ENCODE data around the gene PAPPA2.

Gene PAPPA2

DNA sequence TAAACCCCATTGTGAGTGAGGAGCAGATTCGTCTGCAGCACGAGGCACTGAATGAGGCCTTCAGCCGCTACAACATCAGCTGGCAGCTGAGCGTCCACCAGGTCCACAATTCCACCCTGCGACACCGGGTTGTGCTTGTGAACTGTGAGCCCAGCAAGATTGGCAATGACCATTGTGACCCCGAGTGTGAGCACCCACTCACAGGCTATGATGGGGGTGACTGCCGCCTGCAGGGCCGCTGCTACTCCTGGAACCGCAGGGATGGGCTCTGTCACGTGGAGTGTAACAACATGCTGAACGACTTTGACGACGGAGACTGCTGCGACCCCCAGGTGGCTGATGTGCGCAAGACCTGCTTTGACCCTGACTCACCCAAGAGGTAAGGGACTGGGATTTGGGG, 132.2 kb downstream of the PAPPA2 start:
- TF ChIP-seq EP300 (IDR thresholded peaks at IDR 0.05; ENCODE audit: borderline replicate concordance): no peak
- TF ChIP-seq FOXM1 (IDR thresholded peaks at IDR 0.05; ENCODE audit: borderline replicate concordance, low read depth): no peak
- TF ChIP-seq, protein P1, sequence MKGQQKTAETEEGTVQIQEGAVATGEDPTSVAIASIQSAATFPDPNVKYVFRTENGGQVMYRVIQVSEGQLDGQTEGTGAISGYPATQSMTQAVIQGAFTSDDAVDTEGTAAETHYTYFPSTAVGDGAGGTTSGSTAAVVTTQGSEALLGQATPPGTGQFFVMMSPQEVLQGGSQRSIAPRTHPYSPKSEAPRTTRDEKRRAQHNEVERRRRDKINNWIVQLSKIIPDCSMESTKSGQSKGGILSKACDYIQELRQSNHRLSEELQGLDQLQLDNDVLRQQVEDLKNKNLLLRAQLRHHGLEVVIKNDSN (IDR thresholded peaks at IDR 0.05): no peak
- TF ChIP-seq TCF12 (IDR thresholded peaks at IDR 0.05; ENCODE audit: low read depth): no peak
- TF ChIP-seq ZBTB7A (IDR thresholded peaks at IDR 0.05; ENCODE audit: low read depth): no peak
- TF ChIP-seq TEAD4 (IDR thresholded peaks at IDR 0.05): no peak
- no peak for TF ChIP-seq EGR1 (IDR thresholded peaks at IDR 0.05)
- TF ChIP-seq RAD21 (IDR thresholded peaks at IDR 0.05; ENCODE audit: low read depth): no peak
- no peak for TF ChIP-seq YY1 (IDR thresholded peaks at IDR 0.05; ENCODE audit: low read depth)
- TF ChIP-seq CREB1 (IDR thresholded peaks at IDR 0.05; ENCODE audit: low read depth): no peak
- no peak for TF ChIP-seq TAF1 (IDR thresholded peaks at IDR 0.05; ENCODE audit: low read depth)
- no peak for TF ChIP-seq MAX (IDR thresholded peaks at IDR 0.05)
- no peak for TF ChIP-seq REST (IDR thresholded peaks at IDR 0.05; ENCODE audit: low read depth)
- no peak for TF ChIP-seq NFIC (IDR thresholded peaks at IDR 0.05)
- TF ChIP-seq CEBPB (IDR thresholded peaks at IDR 0.05): no peak

GRCh38 chr1:176601348-176601747, 138.4 kb downstream of the PAPPA2 start:
- TF ChIP-seq ZBTB7A (IDR thresholded peaks at IDR 0.05; ENCODE audit: low read depth): no peak
- no peak for TF ChIP-seq EP300 (IDR thresholded peaks at IDR 0.05; ENCODE audit: borderline replicate concordance)
- no peak for TF ChIP-seq FOXM1 (IDR thresholded peaks at IDR 0.05; ENCODE audit: borderline replicate concordance, low read depth)
- TF ChIP-seq REST (IDR thresholded peaks at IDR 0.05; ENCODE audit: low read depth): no peak
- no peak for TF ChIP-seq MAX (IDR thresholded peaks at IDR 0.05)
- TF ChIP-seq TAF1 (IDR thresholded peaks at IDR 0.05; ENCODE audit: low read depth): no peak

DNA sequence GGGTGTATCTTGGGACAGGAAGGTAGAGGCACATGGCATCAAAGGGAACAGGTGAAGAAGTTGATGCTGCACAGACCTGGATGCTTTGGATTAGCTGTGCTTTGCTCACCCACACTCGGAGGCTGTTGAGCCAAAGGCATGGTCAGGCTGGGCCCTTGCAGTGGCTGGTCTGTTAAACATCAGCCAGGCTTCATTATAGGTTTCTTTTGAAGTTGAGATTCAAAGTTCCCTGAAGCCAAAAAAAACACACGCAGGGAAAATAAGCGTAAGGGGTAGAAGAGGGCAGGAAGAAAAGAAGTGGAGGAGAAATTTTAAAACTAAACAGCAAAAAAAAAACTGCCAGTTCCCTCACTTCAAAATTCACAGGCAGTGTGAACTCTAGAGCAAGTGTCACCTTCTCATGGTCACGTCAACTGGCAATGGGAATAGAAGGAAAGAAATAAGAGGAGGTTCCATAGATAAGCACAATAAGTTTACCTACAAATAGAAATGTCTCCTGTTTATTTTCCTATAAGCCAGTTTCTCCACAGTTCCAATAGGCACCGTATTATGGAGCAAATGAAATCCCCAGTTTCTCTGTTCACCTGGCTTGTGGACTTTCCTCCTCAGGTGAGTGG, 139.5 kb downstream of the PAPPA2 start:
- no peak for TF ChIP-seq YY1 (IDR thresholded peaks at IDR 0.05; ENCODE audit: low read depth)
- TF ChIP-seq TEAD4 (IDR thresholded peaks at IDR 0.05): no peak
- no peak for TF ChIP-seq TCF12 (IDR thresholded peaks at IDR 0.05; ENCODE audit: low read depth)
- TF ChIP-seq RAD21 (IDR thresholded peaks at IDR 0.05; ENCODE audit: low read depth): no peak
- no peak for TF ChIP-seq ZBTB7A (IDR thresholded peaks at IDR 0.05; ENCODE audit: low read depth)

GRCh38 chr1:176603696-176604095, 140.7 kb downstream of the PAPPA2 start:
- TF ChIP-seq TCF12 (IDR thresholded peaks at IDR 0.05; ENCODE audit: low read depth) (no peak), MAX (IDR thresholded peaks at IDR 0.05) (no peak), NFIC (IDR thresholded peaks at IDR 0.05) (no peak)
- TF ChIP-seq, protein P1 (IDR thresholded peaks at IDR 0.05): no peak

- TF ChIP-seq REST (IDR thresholded peaks at IDR 0.05; ENCODE audit: low read depth) (no peak), CEBPB (IDR thresholded peaks at IDR 0.05) (no peak), EGR1 (IDR thresholded peaks at IDR 0.05) (no peak)
- TF ChIP-seq, protein P1 (IDR thresholded peaks at IDR 0.05): no peak
Measured at GRCh38 chr1:176604461-176604860, 141.5 kb downstream of the PAPPA2 start.

Measured in Ishikawa (cell line).